ENCODE measurements around the gene TRUB2.
"Not testable (repeated sequence)": the region's sequence is repeated elsewhere in the genome, so short reads cannot be mapped to it uniquely, and the experiment has no call there.

The TRUB2 gene

GRCh38 chr9:128296340-128297220 lies 25.7 kb downstream of the TRUB2 start:
- no peak for DNase-seq

GRCh38 chr9:128294142-128294541 lies 28.1 kb downstream of the TRUB2 start:
- DNase-seq, result no peak

GRCh38 chr9:128293091-128293490 lies 29.2 kb downstream of the TRUB2 start:
- no peak for DNase-seq

GRCh38 chr9:128292009-128292408 lies 30.2 kb downstream of the TRUB2 start:
- no peak for DNase-seq

GRCh38 chr9:128288273-128289004 lies 33.8 kb downstream of the TRUB2 start:
- DNase-seq, result no peak

- no peak for DNase-seq
Observed at GRCh38 chr9:128286440-128286839, 35.8 kb downstream of the TRUB2 start.

- no peak for DNase-seq
Observed at GRCh38 chr9:128285033-128285784, 37.0 kb downstream of the TRUB2 start.

- no peak for DNase-seq
Observed at GRCh38 chr9:128282500-128282899, 39.7 kb downstream of the TRUB2 start.

- DNase-seq, result no peak
Observed at GRCh38 chr9:128280084-128280622, 42.1 kb downstream of the TRUB2 start.

GRCh38 chr9:128279088-128280073 lies 42.9 kb downstream of the TRUB2 start:
- not testable (repeated sequence) for DNase-seq

GRCh38 chr9:128276574-128277270 lies 45.5 kb downstream of the TRUB2 start:
- DNase-seq, result no peak

GRCh38 chr9:128276008-128276573 lies 46.2 kb downstream of the TRUB2 start, which contains the start of gene SWI5:
Gene SWI5, plus strand, starts transcription at chr9:128276276.
- peak; percentile 99 for DNase-seq

GRCh38 chr9:128275198-128276007 lies 46.8 kb downstream of the TRUB2 start, which contains the start of gene GOLGA2:
Gene GOLGA2, minus strand, starts transcription at chr9:128276007. Its CDS starts 31 bp downstream, at chr9:128275976.
- DNase-seq, result no peak

GRCh38 chr9:128274245-128274644 lies 48.0 kb downstream of the TRUB2 start:
- no peak for DNase-seq

GRCh38 chr9:128271512-128271911 lies 50.7 kb downstream of the TRUB2 start:
- DNase-seq, result no peak

- no peak for DNase-seq
Observed at GRCh38 chr9:128271112-128271511, 51.1 kb downstream of the TRUB2 start.

- no peak for DNase-seq
Observed at GRCh38 chr9:128266868-128267590, 55.2 kb downstream of the TRUB2 start.

- no peak for DNase-seq
Observed at GRCh38 chr9:128265348-128265847, 56.8 kb downstream of the TRUB2 start.

- no peak for DNase-seq
Observed at GRCh38 chr9:128262687-128263086, 59.6 kb downstream of the TRUB2 start.
